Omental fat pad (tissue), 4 donors: ENCODE measurements around the gene BNIP5. TPM values are rescaled to one million over a fixed set of nuclear protein-coding genes. Genes with fewer than 3 reads are reported as not detected.

Experiments
- ATAC-seq: fragments of 150-250 bp; one replicate; pipeline ENCODE4 v1.9.1; 2016; ENCODE audit warnings: mild to moderate bottlenecking, moderate library complexity; ENCODE audit not compliant: low FRiP score
- DNase-seq: peaks from one replicate; pipeline ENCODE4 v3.0.0-alpha.2; 2019; ENCODE audit warnings: low spot score
- total RNA-seq, 4 donors: library from RNA; depleted of rRNA; stranded (reverse); fragments of >200 nt; gene quantifications; one replicate each; pipeline ENCODE4 v1.1.0, GENCODE V29; 2016
- TF ChIP-seq, protein P1 (sequence below), 3 donors: fragments of 450-650 bp; IDR thresholded peaks; one replicate each; pipeline ENCODE4 v1.5.1; 2016 to 2017; ENCODE audit warnings: antibody characterized with exemption in 3 of 3, mild to moderate bottlenecking in 3 of 3, moderate library complexity in 2 of 3

BNIP5 gene
- total RNA-seq, 4 donors from 2014 or later = not detected

DNA sequence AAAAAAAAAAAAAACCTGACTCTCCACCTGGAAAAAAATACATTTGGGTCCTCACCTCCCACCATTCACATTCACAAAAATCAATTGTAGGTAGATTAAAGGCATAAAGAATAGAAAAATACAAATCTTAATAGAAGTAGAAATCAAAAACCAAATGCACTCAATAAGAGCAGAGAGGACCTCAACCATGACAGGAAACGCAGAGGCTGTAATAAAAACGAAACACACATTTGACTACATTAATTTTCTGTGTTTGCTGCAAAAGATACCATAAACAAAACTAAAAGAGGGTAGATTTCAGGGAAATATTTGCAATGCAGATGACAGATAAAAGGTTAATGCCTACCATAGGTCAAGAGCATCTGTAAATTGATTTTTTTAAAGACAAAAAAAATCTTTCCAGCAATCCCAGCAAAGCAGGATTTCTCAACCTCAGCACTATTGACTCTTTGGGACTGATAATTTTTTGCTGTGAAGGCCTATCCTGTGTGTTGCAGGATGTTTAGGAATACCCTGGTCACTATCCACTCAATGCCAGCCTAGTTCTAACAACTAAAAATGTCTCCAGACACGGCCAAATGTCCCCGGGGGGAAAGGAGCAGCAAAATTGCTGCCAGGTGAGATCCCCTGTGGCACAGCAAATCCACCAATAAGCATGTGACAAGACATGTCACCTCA lies 41.7 kb upstream of the BNIP5 start:
- DNase-seq (no peak), ATAC-seq (no peak)
- TF ChIP-seq, protein P1, sequence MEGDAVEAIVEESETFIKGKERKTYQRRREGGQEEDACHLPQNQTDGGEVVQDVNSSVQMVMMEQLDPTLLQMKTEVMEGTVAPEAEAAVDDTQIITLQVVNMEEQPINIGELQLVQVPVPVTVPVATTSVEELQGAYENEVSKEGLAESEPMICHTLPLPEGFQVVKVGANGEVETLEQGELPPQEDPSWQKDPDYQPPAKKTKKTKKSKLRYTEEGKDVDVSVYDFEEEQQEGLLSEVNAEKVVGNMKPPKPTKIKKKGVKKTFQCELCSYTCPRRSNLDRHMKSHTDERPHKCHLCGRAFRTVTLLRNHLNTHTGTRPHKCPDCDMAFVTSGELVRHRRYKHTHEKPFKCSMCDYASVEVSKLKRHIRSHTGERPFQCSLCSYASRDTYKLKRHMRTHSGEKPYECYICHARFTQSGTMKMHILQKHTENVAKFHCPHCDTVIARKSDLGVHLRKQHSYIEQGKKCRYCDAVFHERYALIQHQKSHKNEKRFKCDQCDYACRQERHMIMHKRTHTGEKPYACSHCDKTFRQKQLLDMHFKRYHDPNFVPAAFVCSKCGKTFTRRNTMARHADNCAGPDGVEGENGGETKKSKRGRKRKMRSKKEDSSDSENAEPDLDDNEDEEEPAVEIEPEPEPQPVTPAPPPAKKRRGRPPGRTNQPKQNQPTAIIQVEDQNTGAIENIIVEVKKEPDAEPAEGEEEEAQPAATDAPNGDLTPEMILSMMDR (IDR thresholded peaks at IDR 0.05) = no peak

DNA sequence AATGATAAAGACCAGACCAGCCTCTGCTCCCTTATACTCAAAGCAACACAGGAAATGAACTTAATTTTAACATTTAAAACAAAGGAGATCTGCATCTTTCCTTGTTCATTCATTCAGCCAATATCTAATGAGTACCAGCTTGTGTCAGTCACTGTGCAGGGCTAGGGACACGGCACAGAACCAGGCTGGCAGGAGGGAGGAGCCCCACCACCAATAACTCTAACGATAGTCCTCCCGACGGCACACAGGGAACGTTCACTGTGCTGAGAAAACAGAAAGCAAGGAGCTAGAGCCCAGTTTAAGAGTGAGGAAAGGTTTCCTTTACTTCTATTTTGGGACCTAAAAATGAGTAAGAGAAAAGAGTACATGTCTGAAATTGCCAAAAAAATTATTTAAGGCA lies 40.9 kb upstream of the BNIP5 start:
- no peak for DNase-seq
- TF ChIP-seq, protein P1 (IDR thresholded peaks at IDR 0.05) = no peak
- no peak for ATAC-seq

DNA sequence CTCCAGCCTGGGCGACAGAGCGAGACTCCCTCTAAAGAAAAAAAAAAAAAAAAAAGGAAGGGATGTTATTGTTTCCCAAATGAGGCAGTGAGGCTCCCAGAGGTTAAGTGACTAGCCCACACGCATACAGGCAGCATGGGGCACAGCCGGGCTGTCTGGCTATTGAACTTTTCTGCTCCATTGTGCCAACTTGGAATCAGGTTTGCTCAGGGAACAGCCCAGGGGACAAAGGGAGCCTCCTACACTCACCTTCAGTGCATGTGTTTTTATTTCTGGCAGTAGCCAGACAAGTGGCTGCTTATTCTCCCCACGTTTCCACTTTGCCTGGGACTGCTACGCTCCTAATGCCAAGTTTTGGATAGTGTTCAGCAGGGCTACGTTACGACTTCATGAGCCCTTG lies 40.1 kb upstream of the BNIP5 start:
- ATAC-seq (no peak), DNase-seq (no peak)
- TF ChIP-seq, protein P1 (IDR thresholded peaks at IDR 0.05) = no peak

DNA sequence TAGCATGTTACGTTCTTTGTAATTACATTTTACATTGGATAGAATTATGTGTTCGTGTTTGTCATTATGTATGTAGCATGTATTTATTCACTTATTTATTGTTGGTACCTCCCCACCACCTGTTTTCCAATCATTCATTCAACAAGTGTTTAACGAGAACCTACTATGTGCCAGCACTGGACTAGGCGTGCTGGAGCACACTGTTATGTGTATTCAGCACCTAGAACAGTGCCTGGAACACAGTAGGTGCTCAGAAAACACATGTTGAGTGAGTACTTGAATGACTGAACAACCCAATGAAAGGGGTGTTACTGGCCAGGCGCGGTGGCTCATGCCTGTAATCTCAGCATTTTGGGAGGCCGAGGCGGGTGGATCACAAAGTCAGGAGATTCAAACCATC lies 39.5 kb upstream of the BNIP5 start:
- DNase-seq (no peak), ATAC-seq (no peak)
- TF ChIP-seq, protein P1 (IDR thresholded peaks at IDR 0.05) = no peak

DNA sequence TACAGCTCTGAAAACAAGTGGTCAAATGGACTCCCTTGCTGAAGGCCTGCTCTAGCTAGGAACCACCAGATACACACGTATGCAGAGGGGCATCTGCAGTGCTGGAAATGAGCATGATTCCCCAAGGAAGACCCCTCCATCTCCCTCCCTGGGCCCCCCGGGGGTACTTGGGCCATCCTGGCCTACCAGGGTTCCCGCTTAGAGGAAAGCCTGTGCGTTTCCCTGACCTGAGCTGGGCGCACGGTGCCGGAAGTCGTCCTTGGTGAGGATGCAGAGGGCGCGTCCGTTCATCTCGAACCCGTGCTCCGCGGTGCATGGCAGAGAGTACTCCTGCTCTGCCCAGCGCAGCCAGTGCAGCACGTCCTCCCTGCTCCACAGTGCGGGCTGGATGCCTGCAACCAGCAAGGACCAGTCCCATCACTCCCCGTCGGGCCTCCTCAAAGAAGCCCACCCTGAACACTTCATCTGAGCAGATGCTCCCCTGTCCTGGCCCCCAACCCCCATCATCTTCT lies 39.0 kb upstream of the BNIP5 start:
- ATAC-seq = no peak
- DNase-seq = no peak
- TF ChIP-seq, protein P1 (IDR thresholded peaks at IDR 0.05) = no peak

DNA sequence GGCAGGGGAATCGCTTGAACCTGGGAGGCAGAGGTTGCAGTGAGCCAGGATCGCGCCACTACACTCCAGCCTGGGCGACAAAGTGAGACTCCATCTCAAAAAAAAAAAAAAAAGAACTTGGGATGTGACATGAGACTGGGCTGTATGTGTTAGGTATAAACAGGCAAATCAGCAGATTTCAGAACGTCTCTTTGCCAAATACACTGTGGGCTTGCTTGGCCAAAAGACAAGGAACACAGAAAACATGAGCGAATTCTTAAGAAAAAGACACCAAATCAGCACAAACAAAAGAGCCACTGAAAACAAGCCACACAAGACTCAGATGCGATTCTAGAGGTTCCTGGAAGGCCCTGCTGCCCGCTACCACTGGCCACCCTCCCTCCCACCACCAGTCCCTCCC lies 38.3 kb upstream of the BNIP5 start:
- ATAC-seq (no peak), DNase-seq (no peak)
- TF ChIP-seq, protein P1 (IDR thresholded peaks at IDR 0.05) = no peak

DNA sequence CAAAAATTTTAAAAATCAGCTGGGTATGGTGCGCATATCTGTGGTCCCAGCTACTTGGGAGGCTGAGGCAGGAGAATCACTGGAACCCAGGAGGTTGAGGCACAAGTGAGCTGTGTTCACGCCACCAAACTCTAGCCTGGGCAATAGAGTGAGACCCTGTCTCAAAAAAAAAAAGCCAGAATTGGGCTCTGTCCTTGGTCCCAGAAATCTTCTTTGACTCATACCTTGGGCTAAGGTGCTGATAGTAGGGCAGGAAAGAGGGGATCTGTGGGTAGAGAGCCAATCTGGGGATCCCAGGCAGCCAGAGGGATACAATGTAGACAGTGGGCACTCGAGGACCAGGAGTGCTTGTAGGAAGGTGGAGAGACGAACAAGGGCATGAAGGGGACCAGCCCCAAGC lies 37.5 kb upstream of the BNIP5 start:
- TF ChIP-seq, protein P1 (IDR thresholded peaks at IDR 0.05) = no peak
- DNase-seq (no peak), ATAC-seq (no peak)
